ENCODE data around the gene AMH. TPM values are rescaled to one million over a fixed set of nuclear protein-coding genes. Genes with fewer than 3 reads are reported as not detected.

AMH gene
- total and polyA plus RNA-seq, 4 experiments from 2014 or later, result 7.5 to 12.7 TPM; not detected in 2

DNA sequence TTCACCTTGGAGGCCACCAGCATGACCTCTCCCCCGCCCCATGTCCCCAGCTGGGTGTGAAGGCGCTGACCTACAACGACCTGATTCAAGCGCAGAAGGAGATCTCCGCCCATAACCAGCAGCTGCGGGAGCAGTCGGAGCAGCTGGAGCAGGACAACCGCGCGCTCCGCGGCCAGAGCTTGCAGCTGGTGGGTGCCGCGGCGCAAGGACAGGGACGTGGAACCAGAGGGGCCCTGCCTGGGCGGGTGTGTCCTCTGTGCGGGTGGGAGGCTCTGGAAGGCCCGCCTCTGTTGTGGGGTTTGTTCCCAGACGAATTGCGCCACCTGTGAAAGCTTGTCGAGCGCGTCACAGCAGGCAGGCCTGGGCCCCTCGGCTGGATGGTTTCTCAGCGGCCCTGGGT lies 35.3 kb upstream of the AMH start:
- Mint-ChIP-seq H3K9me3 (no peaks in the 10 kb centered on the region), H3K27ac (no peak overlapping the region), H3K4me1 (peaks cover 0 to 20% (median 11%) of the 10 kb centered on the region in 4 donors), H3K36me3 (peaks cover 13 to 47% of the 10 kb centered on the region in 2 donors), H3K27me3 (no peaks in the 10 kb centered on the region), H3K4me3 (no peak overlapping the region)
- Histone ChIP-seq H3K4me1 (ENCODE audit: insufficient read depth, low read length) (peaks cover 13% of the 10 kb centered on the region), H3K27ac (ENCODE audit: low read depth, low read length) (no peak overlapping the region), H3K36me3 (ENCODE audit: insufficient read depth, low read length) (peaks cover 10% of the 10 kb centered on the region), H3K27me3 (ENCODE audit: insufficient read depth, low read length) (no peaks in the 10 kb centered on the region), H3K4me3 (ENCODE audit: low read length in 2 of 2) (no peak overlapping the region), H3K9me3 (ENCODE audit: control insufficient read depth in 1 of 2, low read length in 2 of 2) (no peaks in the 10 kb centered on the region)
- ChIA-PET CTCF (ENCODE audit: partially characterized antibody) (no interaction called here), POLR2A (ENCODE audit: partially characterized antibody) (interaction anchor here (1.3 to 1.7 kb wide), 2 partner anchors 17 to 21 kb away, joined by 4 read pairs; no protein-coding TSS in a partner anchor)
- no peak for DNase-seq
- intact Hi-C loops (cut with micrococcal nuclease), result no loop called here

DNA sequence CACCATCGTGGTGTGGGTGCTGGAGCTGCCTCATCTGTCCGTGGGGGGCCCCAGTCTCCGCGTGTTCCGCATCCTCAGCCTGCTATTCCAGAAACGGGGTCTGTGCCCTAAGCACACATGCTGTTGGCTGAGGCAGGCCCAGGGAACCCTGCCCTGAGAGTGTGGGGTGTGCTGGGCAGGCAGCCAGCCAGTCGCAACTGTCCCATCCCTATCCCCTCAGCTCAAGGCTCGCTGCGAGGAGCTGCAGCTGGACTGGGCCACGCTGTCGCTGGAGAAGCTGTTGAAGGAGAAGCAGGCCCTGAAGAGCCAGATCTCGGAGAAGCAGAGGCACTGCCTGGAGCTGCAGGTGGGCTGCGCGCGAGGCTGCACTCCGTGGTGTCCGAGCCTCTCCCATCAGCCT lies 34.9 kb upstream of the AMH start:
- no peak for DNase-seq
- Histone ChIP-seq H3K4me3 (ENCODE audit: low read length in 2 of 2) (no peak overlapping the region), H3K4me1 (ENCODE audit: insufficient read depth, low read length) (peaks cover 13% of the 10 kb centered on the region), H3K9me3 (ENCODE audit: control insufficient read depth in 1 of 2, low read length in 2 of 2) (no peaks in the 10 kb centered on the region), H3K36me3 (ENCODE audit: insufficient read depth, low read length) (peaks cover 10% of the 10 kb centered on the region), H3K27me3 (ENCODE audit: insufficient read depth, low read length) (no peaks in the 10 kb centered on the region), H3K27ac (ENCODE audit: low read depth, low read length) (no peak overlapping the region)
- intact Hi-C loops (cut with micrococcal nuclease), result no loop called here
- ChIA-PET CTCF (ENCODE audit: partially characterized antibody) (interaction anchor here (1.1 kb wide), 1 partner anchor 66 kb away, joined by 3 read pairs; no protein-coding TSS in a partner anchor), POLR2A (ENCODE audit: partially characterized antibody) (no interaction called here)
- H3K9me3 Mint-ChIP-seq, result no peaks in the 10 kb centered on the region
- peaks cover 13 to 49% of the 10 kb centered on the region in 2 donors for H3K36me3 Mint-ChIP-seq
- H3K27me3 Mint-ChIP-seq, result no peaks in the 10 kb centered on the region
- H3K4me1 Mint-ChIP-seq, result peaks cover 0 to 20% (median 11%) of the 10 kb centered on the region in 4 donors
- peak overlapping the region in 1 of 7 donors; percentile 52 for H3K27ac Mint-ChIP-seq
- H3K4me3 Mint-ChIP-seq, result no peak overlapping the region

GRCh38 chr19:2215281-2215751 lies 33.8 kb upstream of the AMH start:
- Histone ChIP-seq H3K4me1 (ENCODE audit: insufficient read depth, low read length) (peaks cover 13% of the 10 kb centered on the region), H3K36me3 (ENCODE audit: insufficient read depth, low read length) (peaks cover 15% of the 10 kb centered on the region), H3K27me3 (ENCODE audit: insufficient read depth, low read length) (no peaks in the 10 kb centered on the region), H3K9me3 (ENCODE audit: control insufficient read depth in 1 of 2, low read length in 2 of 2) (no peaks in the 10 kb centered on the region), H3K27ac (ENCODE audit: low read depth, low read length) (no peak overlapping the region), H3K4me3 (ENCODE audit: low read length in 2 of 2) (no peak overlapping the region)
- POLR2A ChIA-PET (ENCODE audit: partially characterized antibody), result interaction anchor here (0.6 kb wide), 1 partner anchor 112 kb away, joined by 3 read pairs; no protein-coding TSS in a partner anchor
- peak in 4 of 5 donors; percentile 49 to 56 (median 52) for DNase-seq
- no peaks in the 10 kb centered on the region for H3K9me3 Mint-ChIP-seq
- CTCF ChIA-PET (ENCODE audit: partially characterized antibody), result interaction anchor here (1.0 to 1.1 kb wide), 3 partner anchors 42 to 65 kb away, joined by 3 read pairs; no protein-coding TSS in a partner anchor
- H3K4me3 Mint-ChIP-seq, result peak overlapping the region; percentile 53 to 78 (median 68)
- intact Hi-C loops (cut with micrococcal nuclease), result no loop called here
- peaks cover 13 to 49% of the 10 kb centered on the region in 2 donors for H3K36me3 Mint-ChIP-seq
- peak overlapping the region; percentile 55 to 89 (median 78) for H3K27ac Mint-ChIP-seq
- H3K27me3 Mint-ChIP-seq, result no peaks in the 10 kb centered on the region
- H3K4me1 Mint-ChIP-seq, result peaks cover 0 to 20% (median 11%) of the 10 kb centered on the region in 4 donors

- POLR2A ChIA-PET (ENCODE audit: partially characterized antibody), result interaction anchor here (0.6 kb wide), 2 partner anchors 19 to 111 kb away, joined by 3 read pairs; partner anchors contain the start of genes LSM7 and PLEKHJ1
- Histone ChIP-seq H3K9me3 (ENCODE audit: control insufficient read depth in 1 of 2, low read length in 2 of 2) (no peaks in the 10 kb centered on the region), H3K27me3 (ENCODE audit: insufficient read depth, low read length) (no peaks in the 10 kb centered on the region), H3K4me3 (ENCODE audit: low read length in 2 of 2) (no peak overlapping the region), H3K4me1 (ENCODE audit: insufficient read depth, low read length) (peaks cover 13% of the 10 kb centered on the region), H3K36me3 (ENCODE audit: insufficient read depth, low read length) (peaks cover 12% of the 10 kb centered on the region), H3K27ac (ENCODE audit: low read depth, low read length) (no peak overlapping the region)
- H3K4me3 Mint-ChIP-seq, result no peak overlapping the region
- no peak for DNase-seq
- CTCF ChIA-PET (ENCODE audit: partially characterized antibody), result interaction anchor here (1.0 kb wide), 1 partner anchor 43 kb away, joined by 3 read pairs; no protein-coding TSS in a partner anchor
- no peaks in the 10 kb centered on the region for H3K27me3 Mint-ChIP-seq
- H3K4me1 Mint-ChIP-seq, result peaks cover 0 to 20% (median 11%) of the 10 kb centered on the region in 4 donors
- intact Hi-C loops (cut with micrococcal nuclease), result no loop called here
- H3K27ac Mint-ChIP-seq, result peak overlapping the region in 1 of 7 donors; percentile 22
- peaks cover 11 to 52% of the 10 kb centered on the region in 2 donors for H3K36me3 Mint-ChIP-seq
- H3K9me3 Mint-ChIP-seq, result no peaks in the 10 kb centered on the region
Observed at GRCh38 chr19:2216361-2217225, 32.5 kb upstream of the AMH start.

DNA sequence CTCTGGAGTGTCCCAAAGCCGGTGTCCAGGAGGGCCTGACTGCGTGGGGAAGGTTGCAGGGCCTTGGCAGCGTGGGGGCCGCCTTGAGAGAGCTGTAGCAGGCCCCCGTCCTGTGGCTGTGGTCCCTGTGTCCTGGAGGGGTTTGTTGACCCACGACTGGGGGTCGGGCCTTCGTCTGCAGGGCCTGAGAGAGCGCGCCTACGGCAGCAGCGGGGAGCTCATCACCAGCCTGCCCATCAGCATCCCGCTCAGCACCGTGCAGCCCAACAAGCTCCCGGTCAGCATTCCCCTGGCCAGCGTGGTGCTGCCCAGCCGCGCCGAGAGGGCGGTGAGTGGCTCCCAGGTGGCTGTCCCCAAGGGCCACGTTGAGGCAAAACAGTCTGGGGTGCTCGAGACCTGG lies 31.5 kb upstream of the AMH start:
- Histone ChIP-seq H3K4me1 (ENCODE audit: insufficient read depth, low read length) (peaks cover 13% of the 10 kb centered on the region), H3K27me3 (ENCODE audit: insufficient read depth, low read length) (no peaks in the 10 kb centered on the region), H3K36me3 (ENCODE audit: insufficient read depth, low read length) (peaks cover 8% of the 10 kb centered on the region), H3K4me3 (ENCODE audit: low read length in 2 of 2) (no peak overlapping the region), H3K27ac (ENCODE audit: low read depth, low read length) (no peak overlapping the region), H3K9me3 (ENCODE audit: control insufficient read depth in 1 of 2, low read length in 2 of 2) (no peaks in the 10 kb centered on the region)
- peaks cover 0 to 20% (median 11%) of the 10 kb centered on the region in 4 donors for H3K4me1 Mint-ChIP-seq
- no peak overlapping the region for H3K27ac Mint-ChIP-seq
- POLR2A ChIA-PET (ENCODE audit: partially characterized antibody), result no interaction called here
- intact Hi-C loops (cut with micrococcal nuclease), result no loop called here
- CTCF ChIA-PET (ENCODE audit: partially characterized antibody), result no interaction called here
- H3K27me3 Mint-ChIP-seq, result no peaks in the 10 kb centered on the region
- peaks cover 8 to 42% of the 10 kb centered on the region in 2 donors for H3K36me3 Mint-ChIP-seq
- no peak overlapping the region for H3K4me3 Mint-ChIP-seq
- H3K9me3 Mint-ChIP-seq, result no peaks in the 10 kb centered on the region
- no peak for DNase-seq

DNA sequence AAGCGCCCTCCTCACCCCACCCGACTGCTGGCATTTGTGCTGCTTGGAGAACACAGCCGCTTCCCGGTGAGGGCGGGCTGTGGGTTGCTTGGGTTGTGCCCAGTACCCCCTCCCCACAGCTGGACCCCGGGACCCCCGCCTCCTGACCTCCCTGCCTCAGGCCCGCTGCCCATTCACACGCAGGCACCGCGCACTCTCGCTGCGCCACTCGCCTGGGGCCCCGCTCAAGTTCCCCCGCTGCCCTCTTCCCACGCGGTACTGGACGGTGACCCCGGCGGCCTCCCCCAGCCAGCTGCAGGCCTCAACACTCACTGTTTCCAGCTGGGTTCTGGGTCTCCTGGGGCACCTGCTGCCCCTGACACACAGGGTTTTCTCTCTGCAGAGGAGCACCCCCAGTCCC lies 29.4 kb upstream of the AMH start:
- Histone ChIP-seq H3K4me1 (ENCODE audit: insufficient read depth, low read length) (peaks cover 13% of the 10 kb centered on the region), H3K27me3 (ENCODE audit: insufficient read depth, low read length) (no peaks in the 10 kb centered on the region), H3K27ac (ENCODE audit: low read depth, low read length) (no peak overlapping the region), H3K4me3 (ENCODE audit: low read length in 2 of 2) (no peak overlapping the region), H3K36me3 (ENCODE audit: insufficient read depth, low read length) (peaks cover 16% of the 10 kb centered on the region), H3K9me3 (ENCODE audit: control insufficient read depth in 1 of 2, low read length in 2 of 2) (no peaks in the 10 kb centered on the region)
- peaks cover 16 to 45% of the 10 kb centered on the region in 2 donors for H3K36me3 Mint-ChIP-seq
- POLR2A ChIA-PET (ENCODE audit: partially characterized antibody), result no interaction called here
- peaks cover 0 to 22% (median 14%) of the 10 kb centered on the region in 4 donors for H3K4me1 Mint-ChIP-seq
- H3K27ac Mint-ChIP-seq, result no peak overlapping the region
- H3K9me3 Mint-ChIP-seq, result no peaks in the 10 kb centered on the region
- H3K4me3 Mint-ChIP-seq, result no peak overlapping the region
- DNase-seq, result no peak
- CTCF ChIA-PET (ENCODE audit: partially characterized antibody), result no interaction called here
- intact Hi-C loops (cut with micrococcal nuclease), result no loop called here
- H3K27me3 Mint-ChIP-seq, result no peaks in the 10 kb centered on the region

GRCh38 chr19:2221250-2221831 lies 27.8 kb upstream of the AMH start:
- Histone ChIP-seq H3K27me3 (ENCODE audit: insufficient read depth, low read length) (no peaks in the 10 kb centered on the region), H3K4me1 (ENCODE audit: insufficient read depth, low read length) (no peaks in the 10 kb centered on the region), H3K27ac (ENCODE audit: low read depth, low read length) (no peak overlapping the region), H3K9me3 (ENCODE audit: control insufficient read depth in 1 of 2, low read length in 2 of 2) (no peaks in the 10 kb centered on the region), H3K4me3 (ENCODE audit: low read length in 2 of 2) (no peak overlapping the region), H3K36me3 (ENCODE audit: insufficient read depth, low read length) (peaks cover 28% of the 10 kb centered on the region)
- DNase-seq, result no peak
- peaks cover 15 to 45% of the 10 kb centered on the region in 2 donors for H3K36me3 Mint-ChIP-seq
- no peaks in the 10 kb centered on the region for H3K27me3 Mint-ChIP-seq
- H3K27ac Mint-ChIP-seq, result peak overlapping the region in 1 of 7 donors; percentile 29
- peaks cover 0 to 7% (median 3%) of the 10 kb centered on the region in 4 donors for H3K4me1 Mint-ChIP-seq
- CTCF ChIA-PET (ENCODE audit: partially characterized antibody), result interaction anchor here (0.6 kb wide), 1 partner anchor 73 kb away, joined by 3 read pairs; no protein-coding TSS in a partner anchor
- intact Hi-C loops (cut with micrococcal nuclease), result no loop called here
- POLR2A ChIA-PET (ENCODE audit: partially characterized antibody), result interaction anchor here (1.3 kb wide), 1 partner anchor 12 kb away, joined by 6 read pairs; no protein-coding TSS in a partner anchor
- H3K9me3 Mint-ChIP-seq, result no peaks in the 10 kb centered on the region
- H3K4me3 Mint-ChIP-seq, result no peak overlapping the region

Measured in CD4-positive, alpha-beta memory T cell (primary cell).